Vagina (tissue), 2 donors: ENCODE results near the gene PPP3CA. TPM values are rescaled to one million over a fixed set of nuclear protein-coding genes. Genes with fewer than 3 reads are reported as not detected.

ENCODE experiments used
- DNase-seq, 2 donors: peaks; one replicate each; pipeline ENCODE4 v3.0.0-alpha.2; 2017; ENCODE audit errors: extremely low spot score in 2 of 2
- H3K27ac ChIP-seq: fragments of 200-600 bp; sonication (generic); one replicate; pipeline ENCODE4 v1.5.1; 2019
- H3K27me3 ChIP-seq: fragments of 200-600 bp; sonication (generic); one replicate; pipeline ENCODE4 v1.5.1; 2019
- H3K36me3 ChIP-seq, 2 donors: fragments of 200-600 bp; sonication (generic); one replicate each; pipeline ENCODE4 v1.5.1; 2017 to 2019
- H3K4me1 ChIP-seq: fragments of 200-600 bp; sonication (generic); one replicate; pipeline ENCODE4 v1.5.1; 2019
- H3K4me3 ChIP-seq, 2 donors: fragments of 200-600 bp; sonication (generic); 1 replicate in 1 of 2; 2 replicates in 1 of 2; pipeline ENCODE4 v1.5.1; 2016 to 2019
- H3K9me3 ChIP-seq: fragments of 200-600 bp; sonication (generic); one replicate; pipeline ENCODE4 v1.5.1; 2019
- CTCF ChIP-seq, 3 experiments: fragments of 450-650 bp in 2 of 3; fragments of 200-600 bp in 1 of 3; sonication (generic) in 1 of 3; IDR thresholded peaks; one replicate each; pipeline ENCODE4 v1.5.1; 2017 to 2019; ENCODE audit warnings: antibody characterized with exemption in 3 of 3, mild to moderate bottlenecking in 2 of 3, moderate library complexity in 2 of 3
- POLR2A ChIP-seq, 2 donors: fragments of 450-650 bp; IDR thresholded peaks; one replicate each; pipeline ENCODE4 v1.6.1; 2017; ENCODE audit warnings: antibody characterized with exemption in 2 of 2, mild to moderate bottlenecking in 2 of 2, moderate library complexity in 2 of 2
- POLR2AphosphoS5 ChIP-seq, 2 donors: sonication (generic); formaldehyde crosslinking; IDR thresholded peaks; one replicate each; pipeline ENCODE4 v1.9.0; 2017; ENCODE audit warnings: antibody characterized with exemption in 2 of 2, mild to moderate bottlenecking in 2 of 2, low read depth in 1 of 2; ENCODE audit not compliant: insufficient read depth in 1 of 2
- intact Hi-C: fragments of 100-400 bp; cut with DNase I; formaldehyde crosslinking; loops from one replicate; pipeline ENCODE4 v1.15.1; 2023
- microRNA counts, 2 donors: library from miRNA; unstranded; fragments of <30 nt; microRNA quantifications; one replicate each; lab custom pipeline; 2016 to 2017
- microRNA-seq: library from miRNA; unstranded; fragments of <30 nt; microRNA quantifications from one replicate; pipeline ENCODE4, GENCODE V29; 2017; ENCODE audit warnings: borderline number of aligned reads, borderline replicate concordance
- small RNA-seq: library from RNA; depleted of rRNA; stranded (forward); fragments of <200 nt; gene quantifications from one replicate; pipeline ENCODE3, GENCODE V24; 2016
- total RNA-seq: library from RNA; depleted of rRNA; stranded (reverse); fragments of >200 nt; gene quantifications from one replicate; pipeline ENCODE4 v1.2.3, GENCODE V29; 2016

Gene PPP3CA
- total RNA-seq, 1 donor from 2014 or later, result 45.9 TPM

DNA sequence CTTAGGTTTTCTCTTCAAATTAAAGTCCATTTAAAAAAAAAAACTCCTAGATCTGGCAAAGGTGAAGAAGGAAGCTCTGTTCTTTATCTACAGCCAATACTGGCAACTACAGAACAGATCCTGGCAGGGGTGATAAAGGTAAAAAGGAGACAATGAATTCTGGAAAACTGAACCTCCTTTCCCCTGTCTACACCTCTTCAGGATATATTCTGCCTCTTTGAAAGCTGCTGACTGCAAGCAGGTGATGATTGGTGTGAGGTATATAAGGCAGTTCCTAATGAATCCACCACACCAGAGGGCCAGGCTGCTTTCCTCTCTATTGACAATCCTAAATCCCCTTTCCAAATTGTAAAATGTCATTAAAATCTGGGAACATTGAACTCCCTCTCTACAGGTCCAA is 370.1 kb downstream of the PPP3CA start:
- Histone ChIP-seq H3K9me3 (no peaks in the 10 kb centered on the region), H3K4me3 (no peak overlapping the region), H3K27ac (no peak overlapping the region), H3K36me3 (no peaks in the 10 kb centered on the region), H3K4me1 (peaks cover 15% of the 10 kb centered on the region), H3K27me3 (no peaks in the 10 kb centered on the region)
- TF ChIP-seq POLR2A (IDR thresholded peaks at IDR 0.05), result no peak
- no peak for TF ChIP-seq POLR2AphosphoS5 (IDR thresholded peaks at IDR 0.05; ENCODE audit: insufficient read depth in 1 of 2, low read depth in 1 of 2)
- no peak for TF ChIP-seq CTCF (IDR thresholded peaks at IDR 0.05)
- intact Hi-C loops, result no loop called here
- DNase-seq, result no peak

MicroRNA genes within 50 kb of the gene (microRNA counts, 767-probe panel; counts per million panel counts)
- microRNA hsa-miR-1255a (lab: Ali Mortazavi, UCI), result 238 to 261 counts per million in 2 donors

Small RNAs within 50 kb of the gene (microRNA-seq; reads per million reads assigned to microRNA genes)
- gene MIR1255A (5.7 reads per million, percentile 8 among the genes with 10 or more reads in this experiment), gene MIR8066 (not detected)

Small RNAs within 50 kb of the gene (small RNA-seq; reads per million reads assigned to genes)
- gene MIR1255A, result 0.52 reads per million
- gene MIR8066, result not detected
